NB4 (cell line): ENCODE measurements around the gene ADSL.

ENCODE experiments used
- CTCF ChIP-seq: IDR thresholded peaks from one replicate; pipeline ENCODE4 v1.5.1; 2012; ENCODE audit warnings: low read depth, low read length
- MAX ChIP-seq: IDR thresholded peaks from 2 replicates; pipeline ENCODE4 v1.6.1; 2011; ENCODE audit warnings: low read depth, low read length
- POLR2A ChIP-seq: IDR thresholded peaks from 2 replicates; pipeline ENCODE4 v1.6.1; 2011; ENCODE audit warnings: mild to moderate bottlenecking; ENCODE audit not compliant: insufficient read length; ENCODE audit errors: extremely low read depth

GRCh38 chr22:40326905-40327735 lies 19.2 kb upstream of the ADSL start:
- TF ChIP-seq CTCF (no peak), POLR2A (no peak), MAX (no peak)
